HepG2 (cell line): Measurements from ENCODE around the gene GTF2H4. TPM values are rescaled to one million over a fixed set of nuclear protein-coding genes. Genes with fewer than 3 reads are reported as not detected.

Experiments used
- ERF ChIP-seq: IDR thresholded peaks from 2 replicates; pipeline ENCODE4 v1.6.1; 2018; ENCODE audit warnings: missing biosample characterization, missing genetic modification reagents
- GLMP ChIP-seq: sonication (generic); formaldehyde crosslinking; IDR thresholded peaks from 2 replicates; pipeline ENCODE4 v1.9.0; 2021; ENCODE audit warnings: missing genetic modification reagents, mild to moderate bottlenecking, borderline replicate concordance
- HIC2 ChIP-seq: sonication (generic); formaldehyde crosslinking; IDR thresholded peaks from 2 replicates; pipeline ENCODE4 v1.9.0; 2022; ENCODE audit warnings: low read depth, missing genetic modification reagents
- KMT2A ChIP-seq: sonication (generic); formaldehyde crosslinking; IDR thresholded peaks from 2 replicates; pipeline ENCODE4 v1.4.0; 2020; ENCODE audit warnings: missing genetic modification reagents
- MBNL3 ChIP-seq: fragments of 250-450 bp; sonication (Bioruptor Pico); conservative IDR thresholded peaks from 2 replicates; pipeline ENCODE4 v1.8.0; 2022; ENCODE audit warnings: mild to moderate bottlenecking, inconsistent platforms
- NCOR1 ChIP-seq: fragments of 200-600 bp; sonication (generic); IDR thresholded peaks from 2 replicates; pipeline ENCODE4 v1.7.0; 2017; ENCODE audit warnings: antibody characterized with exemption, low read length, borderline replicate concordance
- NFYB ChIP-seq: sonication (generic); formaldehyde crosslinking; IDR thresholded peaks from 2 replicates; pipeline ENCODE4 v1.4.0; 2020; ENCODE audit warnings: missing genetic modification reagents
- NFYC ChIP-seq: IDR thresholded peaks from 2 replicates; pipeline ENCODE4 v1.6.1; 2016; ENCODE audit warnings: missing genetic modification reagents, missing compliant biosample characterization
- PHB2 ChIP-seq: fragments of 450-650 bp; IDR thresholded peaks from 2 replicates; pipeline ENCODE4 v1.6.1; 2018; ENCODE audit not compliant: partially characterized antibody
- POLR2AphosphoS2 ChIP-seq: IDR thresholded peaks from 2 replicates; pipeline ENCODE4 v1.6.1; 2011; ENCODE audit warnings: low read depth, low read length, improper control_type of control experiment
- RFX3 ChIP-seq: IDR thresholded peaks from 2 replicates; pipeline ENCODE4 v1.6.1; 2016; ENCODE audit warnings: missing biosample characterization, missing genetic modification reagents
- SIN3B ChIP-seq: fragments of 150-350 bp; IDR thresholded peaks from 2 replicates; pipeline ENCODE4 v1.6.1; 2014; ENCODE audit warnings: low read length
- SMARCC2 ChIP-seq: fragments of 450-650 bp; IDR thresholded peaks from 2 replicates; pipeline ENCODE4 v1.6.1; 2017; ENCODE audit warnings: antibody characterized with exemption, mild to moderate bottlenecking
- SRF ChIP-seq: IDR thresholded peaks from 2 replicates; pipeline ENCODE4 v1.6.1; 2011; ENCODE audit warnings: mild to moderate bottlenecking, low read depth, low read length, moderate library complexity
- SRSF1 ChIP-seq: fragments of 200-400 bp; formaldehyde crosslinking; optimal IDR thresholded peaks from 2 replicates; pipeline ENCODE3; 2017; ENCODE audit warnings: mild to moderate bottlenecking, low read depth, low read length, moderate library complexity
- TAF1 ChIP-seq: sonication (generic); formaldehyde crosslinking; IDR thresholded peaks from 2 replicates; pipeline ENCODE4 v1.4.0; 2020; ENCODE audit warnings: missing genetic modification reagents
- TGIF2 ChIP-seq: IDR thresholded peaks from 2 replicates; pipeline ENCODE4 v1.6.1; 2016; ENCODE audit warnings: control low read depth, missing compliant biosample characterization
- YY1 ChIP-seq: IDR thresholded peaks from 2 replicates; pipeline ENCODE4 v1.6.1; 2011; ENCODE audit warnings: low read length, low read depth, moderate library complexity, mild to moderate bottlenecking; ENCODE audit not compliant: insufficient read depth, insufficient replicate concordance
- ZNF121 ChIP-seq: sonication (generic); formaldehyde crosslinking; IDR thresholded peaks from 2 replicates; pipeline ENCODE4 v1.5.0; 2020; ENCODE audit warnings: mild to moderate bottlenecking, missing genetic modification reagents
- ZNF281 ChIP-seq: sonication (generic); formaldehyde crosslinking; IDR thresholded peaks from 2 replicates; pipeline ENCODE4 v1.4.0; 2020; ENCODE audit warnings: missing genetic modification reagents, borderline replicate concordance
- ZNF446 ChIP-seq: sonication (generic); formaldehyde crosslinking; IDR thresholded peaks from 2 replicates; pipeline ENCODE4 v1.5.0; 2020; ENCODE audit warnings: mild to moderate bottlenecking, missing genetic modification reagents
- ZNF563 ChIP-seq: sonication (generic); formaldehyde crosslinking; IDR thresholded peaks from 2 replicates; pipeline ENCODE4 v1.8.0; 2022; ENCODE audit warnings: mild to moderate bottlenecking, moderate library complexity, missing genetic modification reagents
- ZNF597 ChIP-seq: sonication (generic); formaldehyde crosslinking; IDR thresholded peaks from 2 replicates; pipeline ENCODE4 v1.5.0; 2020; ENCODE audit warnings: missing genetic modification reagents
- ZSCAN31 ChIP-seq: sonication (generic); formaldehyde crosslinking; IDR thresholded peaks from 2 replicates; pipeline ENCODE4 v1.5.0; 2020; ENCODE audit warnings: low read depth, mild to moderate bottlenecking, missing genetic modification reagents
- polyA plus RNA-seq, 8 experiments: library from polyadenylated mRNA; depleted of rRNA in 3 of 8; stranded (reverse) in 7 of 8; unstranded in 1 of 8; fragments of >200 nt; fragmentation: Illumina TruSeq in 4 of 8; extraction: Trizol in 4 of 8; gene quantifications; 2 replicates each; pipeline versions ENCODE4 v1.2.1 to v1.2.3, GENCODE V29; 2011 to 2016; ENCODE audit warnings: low read depth in 4 of 8, missing spikeins in 1 of 8, mixed read lengths in 1 of 8; ENCODE audit not compliant: insufficient read depth in 1 of 8
- total RNA-seq, 5 experiments: library from RNA; depleted of rRNA; stranded (reverse); fragments of >200 nt; fragmentation: Illumina TruSeq; extraction: Trizol; gene quantifications; 2 replicates each; pipeline ENCODE4 v1.2.3, GENCODE V29; 2016; ENCODE audit warnings: low read depth in 1 of 5

GTF2H4 gene
- total and polyA plus RNA-seq, 2 of the 13 experiments (the other 11 are each of a cell fraction or from before 2014, with no cell fraction given): 15.9 to 49.3 TPM

GRCh38 chr6:30885999-30886896 is 21.8 kb upstream of the GTF2H4 start (continued):
- no peak for TF ChIP-seq GLMP (CRISPR knock-in tag)
- TF ChIP-seq ERF (CRISPR knock-in tag): no peak
- TF ChIP-seq ZNF281 (CRISPR knock-in tag): no peak
- TF ChIP-seq SRF: no peak
- no peak for TF ChIP-seq HIC2 (CRISPR knock-in tag)
- TF ChIP-seq SRSF1: no peak
- no peak for TF ChIP-seq YY1
- TF ChIP-seq POLR2AphosphoS2: no peak
- TF ChIP-seq ZNF121 (CRISPR knock-in tag): no peak
- no peak for TF ChIP-seq NFYC (CRISPR knock-in tag)
- no peak for TF ChIP-seq SMARCC2
- TF ChIP-seq SIN3B: no peak
- TF ChIP-seq NFYB (CRISPR knock-in tag): no peak
- TF ChIP-seq TAF1 (CRISPR knock-in tag): peak; percentile 44; the same call in 1 of the 2 replicates
- TF ChIP-seq ZNF563 (CRISPR knock-in tag): peak; percentile 71; the same call in 1 of the 2 replicates
- TF ChIP-seq NCOR1: no peak
- TF ChIP-seq RFX3 (CRISPR knock-in tag): no peak
- peak; percentile 69; the same call in 1 of the 2 replicates for TF ChIP-seq TGIF2 (CRISPR knock-in tag)
- TF ChIP-seq KMT2A (CRISPR knock-in tag): 0 out of 2 replicates have a peak, but pooled peaks have one; percentile 39
- no peak for TF ChIP-seq MBNL3 (CRISPR knock-in tag)
- TF ChIP-seq ZNF597 (CRISPR knock-in tag): no peak
- TF ChIP-seq PHB2: no peak
- no peak for TF ChIP-seq ZNF446
- TF ChIP-seq ZSCAN31 (CRISPR knock-in tag): no peak
